ENCODE results near the gene GAS7.
"Not testable (repeated sequence)": the region's sequence is repeated elsewhere in the genome, so short reads cannot be mapped to it uniquely, and the experiment has no call there.

The GAS7 gene

GRCh38 chr17:10032118-10032852, 166.1 kb downstream of the GAS7 start:
- no peak for DNase-seq (ENCODE audit: extremely low read depth in 1 of 2, low read depth in 1 of 2)

GRCh38 chr17:10031606-10032005, 166.8 kb downstream of the GAS7 start:
- no peak for DNase-seq (ENCODE audit: extremely low read depth in 1 of 2, low read depth in 1 of 2)

GRCh38 chr17:10031127-10031526, 167.3 kb downstream of the GAS7 start:
- DNase-seq (ENCODE audit: extremely low read depth in 1 of 2, low read depth in 1 of 2), result no peak

DNA sequence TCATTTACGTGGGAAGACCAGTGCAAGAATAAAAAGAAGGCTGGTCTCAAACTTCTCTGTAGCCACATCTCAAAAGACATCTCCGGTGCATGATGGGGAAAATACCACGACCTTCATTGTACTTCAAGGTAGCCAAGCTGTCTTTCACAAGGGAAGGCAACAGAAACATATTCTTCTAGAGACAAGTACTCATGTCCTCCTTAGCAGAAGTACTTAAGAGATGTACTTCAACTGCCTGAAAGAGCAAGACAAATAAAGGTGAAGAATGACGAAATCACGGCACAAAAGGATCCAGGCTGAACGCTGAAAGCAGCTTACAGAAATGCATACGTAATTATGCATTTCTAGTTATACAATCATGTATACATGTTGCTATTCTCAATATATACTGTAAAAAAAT, 169.3 kb downstream of the GAS7 start:
- DNase-seq (ENCODE audit: extremely low read depth in 1 of 2, low read depth in 1 of 2), result no peak

GRCh38 chr17:10025976-10026901, 172.2 kb downstream of the GAS7 start:
- no peak for DNase-seq (ENCODE audit: extremely low read depth in 1 of 2, low read depth in 1 of 2)

- DNase-seq (ENCODE audit: extremely low read depth in 1 of 2, low read depth in 1 of 2), result no peak
These were observed 173.2 kb downstream of the GAS7 start for GRCh38 chr17:10025224-10025623.

- no peak for DNase-seq (ENCODE audit: extremely low read depth in 1 of 2, low read depth in 1 of 2)
These were observed 176.0 kb downstream of the GAS7 start for GRCh38 chr17:10022416-10022815.

- no peak for DNase-seq (ENCODE audit: extremely low read depth in 1 of 2, low read depth in 1 of 2)
These were observed 177.0 kb downstream of the GAS7 start for GRCh38 chr17:10021272-10021984.

DNA sequence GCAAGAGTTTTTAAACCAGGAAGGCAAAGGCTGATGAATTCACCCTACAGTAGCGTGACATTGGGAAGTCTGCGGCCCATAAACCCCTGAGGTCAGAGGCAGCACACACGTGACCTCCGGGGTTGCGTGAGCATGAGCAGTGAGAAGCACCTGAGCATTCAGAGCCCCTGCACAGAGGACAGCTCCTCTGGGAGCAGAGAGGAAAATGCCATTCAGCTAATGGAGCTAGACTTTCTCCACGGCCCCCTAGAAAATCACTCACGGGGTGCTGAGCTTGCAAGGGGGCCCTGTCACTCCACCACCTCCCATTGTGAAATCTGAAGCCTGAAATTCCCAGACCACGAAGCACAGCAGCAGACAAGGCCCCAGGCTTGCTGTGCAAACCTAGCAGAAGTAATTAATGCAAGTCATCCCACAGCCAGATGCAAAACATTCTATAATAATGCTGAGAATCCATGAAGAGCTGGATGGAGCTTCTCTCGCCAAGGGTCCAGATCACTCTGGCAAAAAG, 178.4 kb downstream of the GAS7 start:
- DNase-seq (ENCODE audit: extremely low read depth in 1 of 2, low read depth in 1 of 2), result no peak

DNA sequence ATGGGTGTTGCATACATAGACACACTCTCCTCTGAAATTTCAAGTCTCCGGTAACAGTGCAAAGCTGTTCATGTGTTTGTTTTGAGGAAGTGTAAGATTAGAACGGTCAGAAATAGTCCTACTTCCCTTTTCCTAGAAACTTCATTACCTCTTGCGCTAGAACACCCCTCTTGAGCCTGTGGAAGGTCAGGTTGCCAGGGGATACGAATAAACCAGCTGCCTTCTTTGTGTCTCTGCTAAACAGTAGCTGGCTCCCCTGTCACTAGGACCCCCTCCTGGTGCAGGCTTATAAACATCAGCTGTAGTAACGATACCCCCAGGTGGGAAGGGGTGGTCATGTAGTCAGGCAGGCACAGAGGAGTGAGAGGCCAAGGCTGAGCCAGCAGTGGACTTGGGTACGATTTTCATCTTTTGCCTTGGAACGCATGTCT, 179.9 kb downstream of the GAS7 start:
- DNase-seq (ENCODE audit: extremely low read depth in 1 of 2, low read depth in 1 of 2), result no peak

DNA sequence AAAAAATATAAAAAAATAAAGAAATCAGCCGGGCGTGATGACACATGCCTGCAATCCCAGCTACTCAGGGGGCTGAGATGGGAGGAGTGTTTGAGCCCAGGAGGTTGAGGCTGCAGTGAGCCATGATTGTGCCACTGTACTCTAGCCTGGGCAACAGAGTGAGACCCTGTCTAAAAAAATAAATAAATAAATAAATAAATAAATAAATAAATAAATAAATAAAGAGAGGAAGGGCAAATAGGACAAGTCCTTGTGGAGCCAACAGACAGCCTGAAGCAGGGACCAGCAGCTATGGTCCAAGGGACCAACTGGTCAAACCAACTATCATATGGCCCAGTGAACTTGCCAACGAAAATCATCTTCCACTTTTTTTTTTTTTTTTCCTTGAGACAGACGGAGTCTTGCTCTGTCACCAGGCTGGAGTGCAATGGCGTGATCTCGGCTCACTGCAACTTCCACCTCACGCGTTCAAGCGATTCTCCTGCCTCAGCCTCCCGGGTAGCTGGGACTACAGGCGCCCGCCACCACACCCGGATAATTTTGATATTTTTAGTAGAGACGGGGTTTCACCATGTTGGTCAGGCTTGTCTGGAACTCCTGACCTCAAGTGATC, 181.3 kb downstream of the GAS7 start:
- not testable (repeated sequence) for DNase-seq (ENCODE audit: extremely low read depth in 1 of 2, low read depth in 1 of 2)

DNA sequence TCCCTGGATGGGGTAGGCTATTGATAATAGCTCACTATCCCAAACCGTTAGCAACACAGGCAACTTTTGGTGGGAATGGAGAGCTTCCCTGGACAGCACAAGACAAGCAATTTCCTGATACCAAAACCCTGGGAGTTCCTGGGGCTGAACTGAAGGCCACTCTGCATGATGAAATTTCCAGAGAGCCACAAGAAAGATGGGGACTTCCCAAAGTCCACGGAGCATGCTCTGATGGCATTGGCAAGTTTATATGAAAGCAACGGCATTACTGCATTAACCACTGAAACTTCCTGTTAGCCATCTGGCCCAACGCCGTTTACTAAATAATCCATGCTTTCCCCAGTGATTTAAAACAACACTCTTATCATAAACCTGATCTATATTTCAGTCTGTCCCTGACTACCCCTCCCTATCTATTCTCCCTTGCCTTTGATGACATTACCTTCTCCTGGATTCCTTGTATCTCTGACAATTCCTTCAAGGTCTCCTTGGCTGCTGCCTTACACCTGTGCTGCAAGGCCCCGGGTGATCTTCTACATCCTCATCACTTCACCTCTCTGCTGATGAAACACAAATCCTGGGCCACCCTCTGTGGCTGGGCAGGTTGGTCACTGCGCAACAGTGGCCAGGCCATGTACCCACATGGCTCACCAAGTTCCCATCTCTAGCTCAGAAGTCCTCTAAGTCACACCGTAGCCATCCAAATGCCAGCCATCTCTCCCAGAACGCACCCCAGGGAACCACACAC, 184.9 kb downstream of the GAS7 start:
- no peak for DNase-seq (ENCODE audit: extremely low read depth in 1 of 2, low read depth in 1 of 2)

DNA sequence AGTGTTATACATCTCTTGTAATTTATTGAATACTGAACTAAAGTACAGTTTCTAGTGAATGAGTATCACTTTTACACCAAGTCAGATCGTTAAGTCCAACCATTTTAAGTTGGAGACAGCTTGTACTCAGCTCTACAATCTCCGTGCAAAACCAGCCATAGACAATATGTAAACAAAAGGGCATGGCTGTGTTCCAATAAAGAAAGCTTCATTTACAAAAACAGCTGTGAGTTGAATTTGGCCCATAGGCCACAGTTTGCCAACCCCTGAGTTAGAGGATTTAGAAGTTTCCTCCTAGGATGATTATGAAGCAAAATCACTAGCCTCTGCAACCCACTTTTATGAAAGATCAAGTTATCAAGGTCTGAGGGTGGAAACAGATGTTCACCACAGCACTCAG, 187.7 kb downstream of the GAS7 start:
- DNase-seq (ENCODE audit: extremely low read depth in 1 of 2, low read depth in 1 of 2), result no peak

DNA sequence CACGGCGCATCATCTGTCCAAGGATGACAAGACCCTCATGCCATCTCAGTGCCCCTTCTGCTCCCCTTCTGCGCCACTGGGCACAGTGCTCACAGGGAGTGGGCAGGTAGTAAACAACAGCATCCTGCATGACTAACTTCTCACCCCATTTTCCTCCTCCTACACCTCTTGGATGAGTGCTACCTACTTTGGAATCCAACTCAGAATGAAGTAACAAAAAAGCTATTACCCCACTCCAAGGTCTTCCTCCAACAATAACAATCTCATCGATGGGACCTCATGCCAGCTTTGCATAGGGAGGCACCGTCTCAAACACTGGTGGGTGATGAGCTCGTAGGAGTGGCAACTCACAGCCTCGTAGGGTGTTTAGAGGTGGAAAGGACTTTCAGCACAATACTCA, 194.7 kb downstream of the GAS7 start:
- DNase-seq (ENCODE audit: extremely low read depth in 1 of 2, low read depth in 1 of 2), result no peak

DNA sequence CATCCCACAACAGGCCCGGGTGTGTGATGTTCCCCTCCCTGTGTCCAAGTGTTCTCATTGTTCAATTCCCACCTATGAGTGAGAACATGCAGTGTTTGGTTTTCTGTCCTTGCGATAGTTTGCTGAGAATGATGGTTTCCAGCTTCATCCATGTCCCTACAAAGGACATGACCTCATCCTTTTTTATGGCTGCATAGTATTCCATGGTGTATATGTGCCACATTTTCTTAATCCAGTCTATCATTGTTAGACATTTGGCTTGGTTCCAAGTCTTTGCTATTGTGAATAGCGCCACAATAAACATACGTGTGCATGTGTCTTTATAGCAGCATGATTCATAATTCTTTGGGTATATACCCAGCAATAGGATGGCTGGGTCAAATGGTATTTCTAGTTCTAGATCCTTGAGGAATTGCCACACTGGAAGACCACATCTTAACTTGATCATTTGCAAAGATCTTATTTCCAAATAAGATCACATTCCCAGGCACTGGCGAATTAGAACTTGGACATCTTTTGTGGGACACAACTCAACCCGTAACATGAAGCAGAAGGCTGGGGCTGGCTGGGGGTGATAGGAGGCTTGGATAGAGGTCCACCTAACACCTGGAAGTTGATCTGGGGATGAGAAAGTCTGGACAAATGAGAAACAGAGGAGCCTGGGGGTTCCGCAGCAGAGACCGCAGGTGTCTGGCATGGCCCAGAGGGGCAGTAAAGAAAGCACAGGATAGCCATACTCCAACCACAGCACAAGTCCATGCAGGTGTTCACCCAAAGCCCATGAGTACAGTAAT, 195.6 kb downstream of the GAS7 start:
- DNase-seq (ENCODE audit: extremely low read depth in 1 of 2, low read depth in 1 of 2), result not testable (repeated sequence)

- no peak for DNase-seq (ENCODE audit: extremely low read depth in 1 of 2, low read depth in 1 of 2)
These were observed 197.0 kb downstream of the GAS7 start for GRCh38 chr17:10001306-10001873.

GRCh38 chr17:9999919-10000695, 198.3 kb downstream of the GAS7 start:
- no peak for DNase-seq (ENCODE audit: extremely low read depth in 1 of 2, low read depth in 1 of 2)

- DNase-seq (ENCODE audit: extremely low read depth in 1 of 2, low read depth in 1 of 2), result no peak
These were observed 200.3 kb downstream of the GAS7 start for GRCh38 chr17:9998060-9998459.
